Calu3 (cell line): ENCODE measurements around the gene PSMC4. TPM values are rescaled to one million over a fixed set of nuclear protein-coding genes. Genes with fewer than 3 reads are reported as not detected.
A peak's percentile ranks its signal among the peaks of the same experiment; 100 is the strongest.

Experiments
- BruUV-seq: library from RNA; stranded (reverse); fragments of 400-500 nt; replicated peaks from 2 replicates; lab custom pipeline; 2021; lab: Mats Ljungman, UMichigan
- CTCF ChIA-PET: fragments of 300-600 bp; sonication (Branson Sonifier 250); formaldehyde crosslinking; loops from one replicate; lab custom pipeline; 2022; ENCODE audit warnings: antibody characterized with exemption; lab: Charles Lee
- DNase-seq: peaks from one replicate; pipeline ENCODE4 v3.0.0; 2022
- H3K27ac Mint-ChIP-seq: one replicate; pipeline ENCODE4 v1.8.0; 2022; ENCODE audit warnings: mixed read lengths; ENCODE audit not compliant: unreplicated experiment
- H3K27me3 Mint-ChIP-seq: one replicate; pipeline ENCODE4 v1.8.0; 2022; ENCODE audit warnings: mixed read lengths; ENCODE audit not compliant: unreplicated experiment
- H3K36me3 Mint-ChIP-seq: one replicate; pipeline ENCODE4 v1.8.0; 2022; ENCODE audit warnings: mild to moderate bottlenecking, moderate library complexity, mixed read lengths; ENCODE audit not compliant: insufficient read depth, unreplicated experiment
- H3K4me1 Mint-ChIP-seq: one replicate; pipeline ENCODE4 v1.8.0; 2022; ENCODE audit warnings: mild to moderate bottlenecking, low read depth, mixed read lengths; ENCODE audit not compliant: unreplicated experiment
- H3K4me3 Mint-ChIP-seq: one replicate; pipeline ENCODE4 v1.8.0; 2022; ENCODE audit warnings: mild to moderate bottlenecking, low read depth, moderate library complexity, mixed read lengths; ENCODE audit not compliant: unreplicated experiment
- H3K9me3 Mint-ChIP-seq: one replicate; pipeline ENCODE4 v1.8.0; 2022; ENCODE audit warnings: low read depth, mixed read lengths; ENCODE audit not compliant: unreplicated experiment
- CTCF ChIP-seq: fragments of 200-600 bp; IDR thresholded peaks from one replicate; pipeline ENCODE4 v1.8.0; 2022; ENCODE audit warnings: antibody characterized with exemption; ENCODE audit not compliant: unreplicated experiment
- intact Hi-C: fragments of 100-400 bp; cut with micrococcal nuclease; formaldehyde crosslinking; loops from one replicate; pipeline ENCODE4 v1.10.0; 2022; ENCODE audit not compliant: unreplicated experiment
- total RNA-seq: library from RNA; stranded (reverse); gene quantifications from 2 replicates; pipeline ENCODE4 v1.2.3, GENCODE V29; 2022

PSMC4 gene
- total RNA-seq, 1 experiment from 2014 or later: 300 TPM

GRCh38 chr19:39969681-39970424 lies 1.1 kb upstream of the PSMC4 start:
- no peak for TF ChIP-seq CTCF
- intact Hi-C loops: loop anchor here (1.0 to 5.0 kb wide), 4 partner anchors 26 to 178 kb away; no protein-coding TSS in a partner anchor
- Mint-ChIP-seq H3K9me3 (peaks cover 2% of the 10 kb centered on the region), H3K4me3 (peak overlapping the region; percentile 99), H3K4me1 (peaks cover 39% of the 10 kb centered on the region), H3K27ac (peak overlapping the region; percentile 87), H3K27me3 (no peaks in the 10 kb centered on the region), H3K36me3 (peaks cover 57% of the 10 kb centered on the region)
- CTCF ChIA-PET: interaction anchor here (0.5 to 2.5 kb wide), 23 partner anchors 9 to 1705 kb away, joined by 3 to 34 read pairs (median 9); partner anchors contain the start of genes DYRK1B, FBL, ZNF546 and ZNF780A
- DNase-seq: no peak
- no TSS peak for BruUV-seq

- H3K4me1 Mint-ChIP-seq: peaks cover 39% of the 10 kb centered on the region
- no peak for DNase-seq
- CTCF ChIA-PET: interaction anchor here (0.7 to 2.5 kb wide), 21 partner anchors 9 to 206 kb away, joined by 3 to 34 read pairs (median 9); partner anchors contain the start of genes DYRK1B, FBL, ZNF546 and ZNF780A
- H3K36me3 Mint-ChIP-seq: peaks cover 62% of the 10 kb centered on the region
- H3K27ac Mint-ChIP-seq: peak overlapping the region; percentile 87
- H3K4me3 Mint-ChIP-seq: peak overlapping the region; percentile 99
- no peak for TF ChIP-seq CTCF
- H3K27me3 Mint-ChIP-seq: no peaks in the 10 kb centered on the region
- intact Hi-C loops: loop anchor here (1.0 to 5.0 kb wide), 4 partner anchors 26 to 178 kb away; no protein-coding TSS in a partner anchor
- peaks cover 2% of the 10 kb centered on the region for H3K9me3 Mint-ChIP-seq
- BruUV-seq: TSS peak; percentile 90
Observed at GRCh38 chr19:39970425-39970674, 615 bp upstream of the PSMC4 start.

GRCh38 chr19:39971380-39972035 lies 543 bp downstream of the PSMC4 start:
- H3K4me1 Mint-ChIP-seq: peaks cover 39% of the 10 kb centered on the region
- DNase-seq: no peak
- no TSS peak for BruUV-seq
- H3K9me3 Mint-ChIP-seq: peaks cover 6% of the 10 kb centered on the region
- intact Hi-C loops: loop anchor here (2.0 to 5.0 kb wide), 3 partner anchors 59 to 179 kb away; no protein-coding TSS in a partner anchor
- peak overlapping the region; percentile 99 for H3K4me3 Mint-ChIP-seq
- TF ChIP-seq CTCF: no peak
- no peaks in the 10 kb centered on the region for H3K27me3 Mint-ChIP-seq
- peaks cover 71% of the 10 kb centered on the region for H3K36me3 Mint-ChIP-seq
- H3K27ac Mint-ChIP-seq: peak overlapping the region; percentile 87
- CTCF ChIA-PET: interaction anchor here (0.6 to 2.5 kb wide), 18 partner anchors 10 to 1173 kb away, joined by 3 to 34 read pairs (median 10); partner anchors contain the start of genes DYRK1B, FBL, ZNF546 and ZNF780A

GRCh38 chr19:39974377-39975155 lies 3.6 kb downstream of the PSMC4 start:
- Mint-ChIP-seq H3K4me3 (no peak overlapping the region), H3K27ac (no peak overlapping the region), H3K27me3 (no peaks in the 10 kb centered on the region), H3K4me1 (peaks cover 22% of the 10 kb centered on the region), H3K9me3 (peaks cover 6% of the 10 kb centered on the region), H3K36me3 (peaks cover 95% of the 10 kb centered on the region)
- no TSS peak for BruUV-seq
- CTCF ChIA-PET: no interaction called here
- TF ChIP-seq CTCF: no peak
- DNase-seq: no peak
- intact Hi-C loops: loop anchor here (5.0 kb wide), 2 partner anchors 62 to 182 kb away; no protein-coding TSS in a partner anchor
